Measurements from ENCODE around the gene RNASE9. TPM values are rescaled to one million over a fixed set of nuclear protein-coding genes. Genes with fewer than 3 reads are reported as not detected.

Gene RNASE9
- total RNA-seq, 4 donors from 2014 or later, result not detected

Other genes with a start within 250 kb of the RNASE9 start
- 10 to 100 TPM; 15.7 to 42.9 (median 30.2) TPM for gene CCNB1IP1, start 227.8 kb downstream of the RNASE9 start, total RNA-seq
- 10 to 100 TPM in 1 of 4 donors, 1 to 10 TPM in 3; 5.1 to 15.0 (median 7.0) TPM for gene PARP2, start 217.4 kb downstream of the RNASE9 start, total RNA-seq
- gene TEP1, start 147.5 kb downstream of the RNASE9 start, total RNA-seq, result 10 to 100 TPM in 2 of 4 donors, 1 to 10 TPM in 2; 7.2 to 25.7 (median 12.0) TPM
- 1 to 10 TPM; 1.9 to 4.7 (median 3.5) TPM for gene KLHL33, start 124.9 kb downstream of the RNASE9 start, total RNA-seq
- gene OSGEP, start 106.2 kb downstream of the RNASE9 start, total RNA-seq, result 10 to 100 TPM; 15.8 to 21.7 (median 20.5) TPM
- gene APEX1, start 105.8 kb downstream of the RNASE9 start, total RNA-seq, result 100 to 1,000 TPM in 2 of 4 donors, 10 to 100 TPM in 2; 65.6 to 132 (median 94.2) TPM
- gene PIP4P1, start 99.6 kb downstream of the RNASE9 start, total RNA-seq, result 10 to 100 TPM; 18.8 to 38.5 (median 21.7) TPM
- 1 to 10 TPM; 1.6 to 7.5 (median 3.0) TPM for gene PNP, start 91.6 kb downstream of the RNASE9 start, total RNA-seq
- not detected for gene RNASE10, start 55.5 kb downstream of the RNASE9 start, total RNA-seq
- gene RNASE11, start 27.0 kb upstream of the RNASE9 start, total RNA-seq, result not detected
- not detected for gene RNASE12, start 30.3 kb upstream of the RNASE9 start, total RNA-seq
- gene OR6S1, start 80.6 kb upstream of the RNASE9 start, total RNA-seq, result not detected
- gene RNASE4, start 123.5 kb upstream of the RNASE9 start, total RNA-seq, result 10 to 100 TPM; 12.2 to 21.3 (median 18.9) TPM
- gene ANG, start 127.7 kb upstream of the RNASE9 start, total RNA-seq, result 10 to 100 TPM in 1 of 4 donors, 1 to 10 TPM in 3; 3.9 to 10.5 (median 5.6) TPM
- not detected for gene EDDM3A, start 184.8 kb upstream of the RNASE9 start, total RNA-seq
- not detected for gene EDDM3B, start 207.4 kb upstream of the RNASE9 start, total RNA-seq
- gene RNASE6, start 220.2 kb upstream of the RNASE9 start, total RNA-seq, result 1 to 10 TPM in 3 of 4 donors, under 1 TPM in 1; 0.61 to 5.9 (median 4.8) TPM
- gene RNASE1, start 241.8 kb upstream of the RNASE9 start, total RNA-seq, result 100 to 1,000 TPM; 157 to 198 (median 190) TPM